HCT116 (cell line): Measurements from ENCODE around the gene RGSL1. TPM values are rescaled to one million over a fixed set of nuclear protein-coding genes. Genes with fewer than 3 reads are reported as not detected.

Source experiments
- ATAC-seq: fragments of 200-7000 bp; cut with Tn5 transposase; 2 replicates; pipeline ENCODE4 v1.9.1; 2020; ENCODE audit warnings: mild to moderate bottlenecking, moderate library complexity
- BruUV-seq: library from RNA; stranded (reverse); fragments of 400-500 nt; replicated peaks from 2 replicates; lab custom pipeline; 2021; lab: Mats Ljungman, UMichigan
- CTCF ChIA-PET: fragments of 300-600 bp; sonication (Branson Sonifier 250); formaldehyde crosslinking; loops from one replicate; lab custom pipeline; 2021; ENCODE audit warnings: antibody characterized with exemption; lab: Charles Lee
- POLR2A ChIA-PET: fragments of 300-600, 350-600 bp; sonication (Branson Sonifier 250); formaldehyde crosslinking; loops from one replicate; lab custom pipeline; 2021; ENCODE audit warnings: antibody characterized with exemption; lab: Charles Lee
- RAD21 ChIA-PET, 2 experiments: fragments of 300-600 bp; sonication (Branson Sonifier 250); formaldehyde crosslinking; loops; one replicate each; lab custom pipeline; 2023; ENCODE audit warnings: low total read pairs in 2 of 2; ENCODE audit not compliant: uncharacterized antibody in 2 of 2, unreplicated experiment in 2 of 2, low non-redundant PET in 1 of 2; lab: Charles Lee
- DNase-seq: peaks from one replicate; pipeline ENCODE4 v3.0.0-alpha.2; 2010; ENCODE audit warnings: low read depth, low spot score
- H2AFZ ChIP-seq: fragments of 200-600 bp; shearing (Covaris generic), sonication (generic); 2 replicates; pipeline ENCODE4 v1.6.1; 2017; ENCODE audit warnings: low read depth, mixed run types, mixed read lengths, antibody characterized with exemption, low read length; ENCODE audit not compliant: poor library complexity, severe bottlenecking
- H3K27ac ChIP-seq: 2 replicates; pipeline ENCODE4 v1.5.1; 2012; ENCODE audit warnings: low read depth, low read length
- H3K27me3 ChIP-seq: fragments of 200-600 bp; sonication (generic); 2 replicates; pipeline ENCODE4 v1.6.1; 2016; ENCODE audit warnings: mixed run types, low read length, mixed read lengths; ENCODE audit not compliant: insufficient read depth
- H3K36me3 ChIP-seq, 2 experiments: fragments of 200-500 bp in 1 of 2; fragments of 200-600 bp in 1 of 2; sonication (Bioruptor generic) in 1 of 2; sonication (generic) in 1 of 2; 2 replicates each; pipeline versions ENCODE4 v1.5.1 to v1.6.1; 2014 to 2016; ENCODE audit warnings: low read length in 2 of 2, inconsistent platforms in 1 of 2, mixed read lengths in 1 of 2, mixed run types in 1 of 2; ENCODE audit not compliant: insufficient read depth in 2 of 2, control insufficient read depth in 1 of 2
- H3K4me1 ChIP-seq, 2 experiments: fragments of 200-600 bp in 1 of 2; sonication (generic) in 1 of 2; 2 replicates each; pipeline versions ENCODE4 v1.5.1 to v1.6.1; 2012 to 2017; ENCODE audit warnings: low read length in 2 of 2, inconsistent platforms in 1 of 2, mild to moderate bottlenecking in 1 of 2, mixed read lengths in 1 of 2, mixed run types in 1 of 2, moderate library complexity in 1 of 2; ENCODE audit not compliant: insufficient read depth in 2 of 2, control insufficient read depth in 1 of 2
- H3K4me2 ChIP-seq: fragments of 200-600 bp; sonication (generic); 2 replicates; pipeline ENCODE4 v1.6.1; 2017; ENCODE audit warnings: mixed run types, low read length, mixed read lengths
- H3K4me3 ChIP-seq, 2 experiments: fragments of 200-600 bp in 1 of 2; sonication (generic) in 1 of 2; replicated peaks in 1 of 2; 2 replicates each; pipeline ENCODE4 v1.5.1; 2011 to 2016; ENCODE audit warnings: low read length in 2 of 2, control low read depth in 1 of 2, low read depth in 1 of 2, mild to moderate bottlenecking in 1 of 2, mixed read lengths in 1 of 2, mixed run types in 1 of 2
- H3K79me2 ChIP-seq: fragments of 200-600 bp; sonication (generic); 2 replicates; pipeline ENCODE4 v1.6.1; 2017; ENCODE audit warnings: mild to moderate bottlenecking, mixed run types, low read length, moderate library complexity, mixed read lengths; ENCODE audit not compliant: insufficient read depth
- H3K9ac ChIP-seq: fragments of 200-600 bp; sonication (generic); 2 replicates; pipeline ENCODE4 v1.6.1; 2016; ENCODE audit warnings: low read length, mixed read lengths
- H3K9me2 ChIP-seq: fragments of 200-600 bp; sonication (generic), shearing (Covaris generic); 2 replicates; pipeline ENCODE4 v1.6.1; 2017; ENCODE audit warnings: mixed run types, mild to moderate bottlenecking, moderate library complexity; ENCODE audit not compliant: insufficient read depth
- H3K9me3 ChIP-seq, 2 experiments: fragments of 200-500 bp in 1 of 2; fragments of 200-600 bp in 1 of 2; sonication (Bioruptor generic) in 1 of 2; sonication (generic) in 1 of 2; 2 replicates each; pipeline ENCODE4 v1.6.1; 2014 to 2017; ENCODE audit warnings: low read length in 2 of 2, mixed read lengths in 2 of 2, inconsistent platforms in 1 of 2, low read depth in 1 of 2, mild to moderate bottlenecking in 1 of 2, mixed run types in 1 of 2, moderate library complexity in 1 of 2; ENCODE audit not compliant: control insufficient read depth in 1 of 2, insufficient read depth in 1 of 2
- H4K20me1 ChIP-seq: fragments of 200-600 bp; sonication (generic), shearing (Covaris generic); 2 replicates; pipeline ENCODE4 v1.6.1; 2017; ENCODE audit warnings: mixed run types, mild to moderate bottlenecking, moderate library complexity; ENCODE audit not compliant: insufficient read depth
- CEBPB ChIP-seq: IDR thresholded peaks from 2 replicates; pipeline ENCODE4 v1.6.1; 2012; ENCODE audit warnings: low read depth
- EGR1 ChIP-seq: IDR thresholded peaks from 2 replicates; pipeline ENCODE4 v1.6.1; 2012; ENCODE audit warnings: low read depth
- EZH2phosphoT487 ChIP-seq: fragments of 200-600 bp; IDR thresholded peaks from 2 replicates; pipeline ENCODE4 v1.6.1; 2018; ENCODE audit warnings: antibody characterized with exemption, borderline replicate concordance
- REST ChIP-seq: IDR thresholded peaks from 2 replicates; pipeline ENCODE4 v1.6.1; 2012; ENCODE audit warnings: low read depth
- YY1 ChIP-seq: IDR thresholded peaks from 2 replicates; pipeline ENCODE4 v1.6.1; 2011; ENCODE audit warnings: low read length, low read depth, moderate library complexity, mild to moderate bottlenecking; ENCODE audit not compliant: insufficient replicate concordance; ENCODE audit errors: extremely low read depth
- intact Hi-C: fragments of 100-400 bp; cut with micrococcal nuclease; formaldehyde crosslinking; loops from 2 replicates; pipeline ENCODE4 v1.10.0; 2022
- total RNA-seq: library from RNA; stranded (reverse); gene quantifications from one replicate; pipeline ENCODE4 v1.2.1, GENCODE V29; 2021; ENCODE audit not compliant: unreplicated experiment
- TF ChIP-seq, protein P1 (sequence below), 3 experiments: fragments of 200-600 bp in 1 of 3; sonication (generic) in 1 of 3; IDR thresholded peaks in 2 of 3; conservative IDR thresholded peaks in 1 of 3; 2 replicates each; pipeline ENCODE4 v1.5.1; 2012 to 2017; ENCODE audit warnings: low read depth in 2 of 3, low read length in 2 of 3, antibody characterized with exemption in 1 of 3, borderline replicate concordance in 1 of 3, control low read depth in 1 of 3, mild to moderate bottlenecking in 1 of 3, mixed read lengths in 1 of 3, mixed run types in 1 of 3, moderate library complexity in 1 of 3; ENCODE audit not compliant: insufficient read depth in 1 of 3

Gene RGSL1
- total RNA-seq, 1 experiment from 2014 or later = not detected

DNA sequence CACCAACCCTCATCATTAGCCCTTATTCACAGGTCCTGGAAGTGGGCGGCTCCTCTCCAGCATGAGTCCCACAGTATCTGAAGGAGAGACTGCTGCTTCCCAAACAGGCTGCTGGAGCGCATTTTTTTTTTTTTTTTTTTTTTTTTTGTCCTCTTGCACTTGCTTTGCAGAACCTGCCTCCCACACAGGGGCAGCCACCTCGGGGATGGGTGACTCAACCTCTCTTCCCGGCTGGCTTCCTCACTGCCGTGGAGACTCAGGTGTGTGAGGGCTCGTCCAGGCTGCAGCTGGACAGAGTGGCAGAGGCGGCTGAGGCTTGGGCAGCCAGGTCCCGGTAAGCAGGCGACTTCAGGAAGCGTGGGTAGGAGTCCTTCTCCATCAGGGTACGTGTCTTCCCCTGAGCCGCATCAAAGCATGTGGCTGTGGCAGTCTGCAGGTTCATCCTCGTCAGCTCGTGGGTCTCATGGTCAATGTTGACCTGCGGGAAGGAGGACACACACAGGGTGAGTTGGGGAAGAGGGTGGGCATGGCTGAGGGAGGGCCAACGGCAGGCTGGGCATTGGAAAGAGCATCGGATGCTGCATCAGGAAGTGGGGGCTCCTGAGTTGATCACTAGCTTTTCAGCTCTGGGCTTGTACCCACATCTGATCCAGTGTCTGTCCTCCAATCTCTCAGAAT, 150.2 kb downstream of the RGSL1 start (continued):
- TF ChIP-seq, protein P1, sequence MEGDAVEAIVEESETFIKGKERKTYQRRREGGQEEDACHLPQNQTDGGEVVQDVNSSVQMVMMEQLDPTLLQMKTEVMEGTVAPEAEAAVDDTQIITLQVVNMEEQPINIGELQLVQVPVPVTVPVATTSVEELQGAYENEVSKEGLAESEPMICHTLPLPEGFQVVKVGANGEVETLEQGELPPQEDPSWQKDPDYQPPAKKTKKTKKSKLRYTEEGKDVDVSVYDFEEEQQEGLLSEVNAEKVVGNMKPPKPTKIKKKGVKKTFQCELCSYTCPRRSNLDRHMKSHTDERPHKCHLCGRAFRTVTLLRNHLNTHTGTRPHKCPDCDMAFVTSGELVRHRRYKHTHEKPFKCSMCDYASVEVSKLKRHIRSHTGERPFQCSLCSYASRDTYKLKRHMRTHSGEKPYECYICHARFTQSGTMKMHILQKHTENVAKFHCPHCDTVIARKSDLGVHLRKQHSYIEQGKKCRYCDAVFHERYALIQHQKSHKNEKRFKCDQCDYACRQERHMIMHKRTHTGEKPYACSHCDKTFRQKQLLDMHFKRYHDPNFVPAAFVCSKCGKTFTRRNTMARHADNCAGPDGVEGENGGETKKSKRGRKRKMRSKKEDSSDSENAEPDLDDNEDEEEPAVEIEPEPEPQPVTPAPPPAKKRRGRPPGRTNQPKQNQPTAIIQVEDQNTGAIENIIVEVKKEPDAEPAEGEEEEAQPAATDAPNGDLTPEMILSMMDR (IDR thresholded peaks at IDR 0.05 in 2 of 3, conservative IDR thresholded peaks at IDR 0.05 in 1 of 3; ENCODE audit: borderline replicate concordance in 1 of 3, insufficient read depth in 1 of 3, low read depth in 2 of 3, low read length in 2 of 3) = no peak
- TF ChIP-seq YY1 = no peak
- TF ChIP-seq CEBPB = no peak

GRCh38 chr1:182600745-182601415, 150.9 kb downstream of the RGSL1 start:
- no peaks in the 10 kb centered on the region for H3K9me3 ChIP-seq
- POLR2A ChIA-PET = interaction anchor here (0.7 to 4.6 kb wide), 2 partner anchors 182 to 186 kb away, joined by 3 to 39 read pairs; no protein-coding TSS in a partner anchor
- H3K4me3 ChIP-seq = no peak overlapping the region
- no peak overlapping the region for H3K27ac ChIP-seq
- H3K4me1 ChIP-seq = peaks cover 0 to 21% of the 10 kb centered on the region in 2 experiments; a peak in 3 of 4 replicates
- no peaks in the 10 kb centered on the region for H3K9me2 ChIP-seq
- no peaks in the 10 kb centered on the region for H3K27me3 ChIP-seq
- peaks cover 12 to 17% of the 10 kb centered on the region in 2 experiments; a peak in 3 of 4 replicates for H3K36me3 ChIP-seq
- no TSS peak for BruUV-seq
- DNase-seq = no peak
- RAD21 ChIA-PET = interaction anchor here (1.0 to 2.2 kb wide), 4 partner anchors 181 to 186 kb away, joined by 4 to 13 read pairs (median 10); no protein-coding TSS in a partner anchor
- H2AFZ ChIP-seq = no peak overlapping the region
- ATAC-seq = no peak
- H4K20me1 ChIP-seq = no peaks in the 10 kb centered on the region
- H3K9ac ChIP-seq = no peak overlapping the region
- intact Hi-C loops = loop anchor here (1.0 kb wide), 1 partner anchor 183 kb away; no protein-coding TSS in a partner anchor
- no peaks in the 10 kb centered on the region for H3K79me2 ChIP-seq
- CTCF ChIA-PET = interaction anchor here (0.6 to 17.3 kb wide), 6 partner anchors 10 to 185 kb away, joined by 3 to 412 read pairs (median 4); partner anchors contain the start of gene NPL
- no peak overlapping the region for H3K4me2 ChIP-seq
- TF ChIP-seq REST (no peak), EZH2phosphoT487 (no peak), EGR1 (no peak)
